NCI-H1048 (cell line): ENCODE data around the gene FNDC3A.
"Not testable (repeated sequence)": the region's sequence is repeated elsewhere in the genome, so short reads cannot be mapped to it uniquely, and the experiment has no call there.

Experiments used
- DNase-seq: peaks from one replicate; lab custom pipeline; 2025; lab: John Stamatoyannopoulos, UW

The FNDC3A gene

GRCh38 chr13:49134305-49134704 is 158.6 kb downstream of the FNDC3A start:
- DNase-seq = no peak

GRCh38 chr13:49137138-49137643 is 161.5 kb downstream of the FNDC3A start:
- not testable (repeated sequence) for DNase-seq

DNA sequence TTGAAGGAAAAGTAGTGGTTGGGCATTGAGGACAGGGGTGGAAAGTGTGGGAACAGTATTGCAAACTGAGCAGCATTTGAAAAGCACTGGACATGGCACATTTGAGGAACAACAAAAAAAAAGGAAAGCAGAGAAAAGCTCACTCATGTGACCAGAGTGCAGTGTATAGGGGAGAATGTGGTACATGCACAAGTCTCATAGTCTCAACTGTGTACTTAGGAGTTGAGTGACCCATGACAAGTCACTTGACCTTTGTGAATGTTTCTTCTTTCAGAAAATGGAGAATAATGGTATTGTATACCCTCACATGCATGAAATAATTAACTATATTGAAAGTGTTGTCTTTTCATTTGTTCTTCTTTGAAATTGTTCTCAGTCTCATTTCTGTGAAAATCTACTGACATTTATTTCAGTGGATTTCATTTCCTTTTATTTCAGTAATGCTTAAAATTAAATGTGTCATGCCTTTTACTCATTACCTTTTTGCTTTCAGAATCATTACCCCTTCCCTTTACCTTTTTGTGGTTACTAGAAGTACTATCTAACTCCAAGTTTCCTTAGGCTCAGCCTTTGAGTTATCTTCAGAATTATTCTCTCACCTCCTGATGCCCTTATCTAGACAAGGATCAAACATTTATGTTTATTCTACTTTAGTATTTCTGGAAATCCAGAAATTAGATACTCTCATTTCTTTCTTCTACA is 165.3 kb downstream of the FNDC3A start:
- no peak for DNase-seq

DNA sequence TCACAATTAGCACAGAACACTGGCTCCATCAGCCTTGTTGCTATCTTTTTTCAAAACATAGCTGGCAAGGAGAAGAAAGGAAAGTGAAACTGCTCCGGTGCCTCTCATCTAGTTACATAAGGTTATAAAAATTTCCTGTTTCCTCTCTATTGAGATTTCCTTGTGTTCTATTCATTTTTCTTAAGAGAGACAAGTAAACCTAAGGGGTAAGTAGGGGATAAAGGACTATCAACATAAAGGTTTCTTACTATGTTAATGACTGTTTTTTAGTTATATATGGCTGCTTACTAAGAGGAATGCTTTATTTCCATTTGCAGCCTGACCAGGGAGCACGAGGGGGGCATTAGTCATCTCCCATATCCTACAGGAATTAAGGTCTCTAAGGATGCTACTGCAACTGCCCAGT is 171.2 kb downstream of the FNDC3A start:
- no peak for DNase-seq

DNA sequence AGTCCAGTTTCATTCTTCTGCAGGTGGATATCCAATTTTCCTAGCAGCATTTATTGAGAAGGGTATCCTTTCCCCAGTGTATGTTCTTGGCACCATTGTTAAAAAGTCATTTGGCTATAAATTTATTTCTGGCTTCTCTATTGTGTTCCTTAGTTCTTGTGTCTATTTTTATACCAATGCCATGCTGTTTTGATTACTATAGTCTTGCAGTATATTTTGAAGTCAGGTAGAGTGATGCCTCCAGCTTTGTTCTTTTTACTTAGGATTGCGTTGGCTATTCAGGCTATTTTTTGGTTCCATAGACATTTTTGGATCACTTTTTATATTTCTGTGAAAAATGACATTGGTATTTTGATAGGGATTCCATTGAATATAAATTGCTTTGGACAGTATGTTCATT is 172.7 kb downstream of the FNDC3A start:
- no peak for DNase-seq

GRCh38 chr13:49157955-49158584 is 182.4 kb downstream of the FNDC3A start:
- not testable (repeated sequence) for DNase-seq

- not testable (repeated sequence) for DNase-seq
These were observed 187.4 kb downstream of the FNDC3A start for GRCh38 chr13:49163162-49163561.

GRCh38 chr13:49164712-49165111 is 189.0 kb downstream of the FNDC3A start:
- DNase-seq = no peak

DNA sequence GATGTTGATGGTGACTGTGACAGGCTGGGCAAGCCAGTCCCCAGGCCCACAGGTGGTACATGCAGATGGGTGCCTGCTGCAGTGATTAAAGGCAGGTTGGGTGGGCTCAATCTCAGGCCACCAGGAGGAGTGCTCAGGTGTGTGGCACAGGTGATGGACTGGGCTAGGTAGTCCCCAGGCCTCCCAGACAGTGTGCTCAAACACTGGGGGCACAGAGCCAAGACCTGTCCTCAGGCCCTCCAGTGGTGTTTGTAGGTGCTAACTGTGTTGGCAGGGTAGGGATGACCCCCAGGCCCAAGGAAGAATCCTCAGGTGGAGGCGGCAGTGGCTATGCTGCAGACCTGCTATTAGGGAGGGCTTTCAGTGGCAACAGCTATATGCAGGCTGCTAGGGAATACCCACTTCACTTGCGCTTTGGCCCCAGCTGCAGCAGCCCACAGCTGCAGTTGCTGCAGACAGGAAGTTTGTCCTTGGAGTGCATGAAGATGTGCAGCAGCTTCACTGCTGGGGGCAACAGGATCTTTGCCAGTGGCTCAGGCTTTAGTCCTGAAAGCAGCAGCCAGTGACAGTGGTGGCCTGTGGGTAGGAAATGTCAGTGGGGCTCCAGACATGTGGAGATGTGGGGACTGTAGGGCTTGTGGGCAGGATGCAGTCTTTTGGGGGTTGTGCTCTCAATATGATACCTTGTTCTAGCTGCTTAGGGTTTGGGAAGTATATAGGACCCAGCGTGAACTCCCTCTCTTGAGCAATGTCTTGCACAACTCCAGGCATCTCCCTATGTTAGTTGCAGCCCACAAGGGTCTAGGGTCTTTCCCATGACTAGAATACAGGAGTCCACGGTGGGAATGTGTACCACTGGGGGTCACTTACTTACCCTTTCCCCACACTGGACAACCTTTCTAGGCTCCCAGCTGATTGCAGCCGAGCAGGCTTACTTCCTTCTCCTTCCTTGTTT is 190.4 kb downstream of the FNDC3A start:
- DNase-seq = no peak

DNA sequence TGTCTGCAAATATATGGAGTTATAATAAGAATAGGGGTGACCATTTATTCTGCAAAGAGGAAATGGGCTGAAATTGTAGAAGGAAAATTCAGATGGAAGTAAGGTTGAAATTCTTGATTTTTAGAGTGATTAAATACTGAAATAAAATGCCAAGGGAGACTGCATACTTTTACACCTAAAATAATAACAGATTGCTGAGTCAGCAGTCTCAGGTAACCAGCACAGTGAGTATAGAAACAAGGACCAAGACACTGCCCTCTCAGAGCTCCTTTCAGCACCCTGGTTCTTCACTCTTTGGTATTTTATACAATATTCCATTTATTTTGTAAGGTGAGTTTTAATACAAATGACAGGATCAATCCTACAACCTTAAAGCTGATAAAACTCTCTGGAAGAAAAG is 195.6 kb downstream of the FNDC3A start:
- DNase-seq = no peak

GRCh38 chr13:49183672-49184325 is 208.1 kb downstream of the FNDC3A start:
- no peak for DNase-seq

DNA sequence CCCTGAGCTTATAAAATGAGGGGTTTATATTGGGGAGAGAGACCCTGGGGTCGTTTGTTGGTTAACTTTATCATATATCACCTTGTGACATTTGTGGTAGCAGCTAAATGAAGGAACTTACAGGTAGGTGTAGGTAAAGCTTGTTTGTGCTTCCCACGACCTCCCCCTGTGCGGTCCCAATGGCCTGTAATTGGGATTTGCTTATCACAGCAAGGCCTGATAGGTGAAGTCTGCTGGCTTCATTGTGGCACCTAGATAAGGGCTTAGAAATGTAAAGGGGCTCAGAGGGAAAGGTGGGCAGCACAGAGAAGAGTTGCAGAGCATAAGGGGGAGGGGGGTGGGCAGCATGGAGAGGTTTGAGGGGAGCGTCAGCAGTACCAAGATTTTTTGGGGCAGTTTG is 208.9 kb downstream of the FNDC3A start:
- no peak for DNase-seq

- no peak for DNase-seq
These were observed 209.6 kb downstream of the FNDC3A start for GRCh38 chr13:49185264-49185663.

DNA sequence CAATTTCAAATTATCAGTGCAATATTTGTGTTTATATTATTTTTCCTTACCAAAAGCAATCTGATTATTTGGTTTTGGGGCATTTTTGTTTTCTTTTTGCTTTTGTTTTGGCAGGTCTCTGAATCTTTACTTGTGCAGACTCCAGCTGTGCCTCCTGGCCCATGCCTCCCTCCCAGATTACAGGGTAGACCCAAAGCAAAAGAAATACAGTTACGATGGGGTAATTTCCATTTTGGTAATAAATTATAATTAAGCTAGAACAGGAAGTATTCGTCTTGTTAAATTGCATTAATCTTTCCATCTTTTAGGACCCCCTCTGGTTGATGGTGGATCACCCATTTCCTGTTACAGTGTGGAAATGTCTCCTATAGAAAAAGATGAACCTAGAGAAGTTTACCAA is 215.2 kb downstream of the FNDC3A start:
- DNase-seq = no peak

GRCh38 chr13:49206641-49207040 is 230.9 kb downstream of the FNDC3A start:
- DNase-seq = no peak

DNA sequence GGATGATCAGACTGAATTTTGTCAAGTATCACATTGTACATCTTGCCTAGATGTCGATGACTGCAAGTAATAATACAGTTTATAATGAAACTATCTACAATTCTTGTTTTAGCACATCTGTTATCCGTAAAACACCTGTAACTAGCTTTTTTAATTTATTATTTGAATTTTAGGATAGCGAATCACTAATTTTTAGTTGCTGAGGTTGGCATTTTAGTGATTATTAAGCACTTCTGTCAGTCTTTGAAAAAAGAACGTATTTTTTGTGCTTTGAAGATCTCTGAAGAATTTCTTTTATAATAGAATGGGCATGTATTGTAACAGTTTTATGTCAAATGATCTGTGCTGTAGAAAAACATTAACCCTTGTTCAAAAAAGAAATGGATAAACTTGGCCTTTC is 232.9 kb downstream of the FNDC3A start:
- no peak for DNase-seq

DNA sequence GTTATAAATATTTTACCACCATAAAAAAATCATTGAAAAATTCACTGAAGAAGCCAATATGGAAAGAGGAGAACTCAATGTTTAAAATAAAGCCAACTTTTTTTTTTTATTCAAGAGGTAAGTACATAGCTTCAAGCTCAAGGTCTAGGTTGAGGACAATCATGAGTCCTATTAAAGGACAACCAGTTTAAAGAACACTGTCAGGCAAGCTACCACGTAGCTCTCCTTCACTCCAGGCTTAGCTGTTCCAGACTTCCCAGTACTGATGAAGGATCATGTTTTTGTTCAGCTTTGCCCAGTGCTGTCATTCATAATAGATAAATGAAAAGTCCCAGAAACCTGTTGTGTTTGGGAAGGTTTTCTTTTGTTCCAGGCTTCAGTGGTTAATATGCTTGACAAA is 234.4 kb downstream of the FNDC3A start:
- DNase-seq = no peak

DNA sequence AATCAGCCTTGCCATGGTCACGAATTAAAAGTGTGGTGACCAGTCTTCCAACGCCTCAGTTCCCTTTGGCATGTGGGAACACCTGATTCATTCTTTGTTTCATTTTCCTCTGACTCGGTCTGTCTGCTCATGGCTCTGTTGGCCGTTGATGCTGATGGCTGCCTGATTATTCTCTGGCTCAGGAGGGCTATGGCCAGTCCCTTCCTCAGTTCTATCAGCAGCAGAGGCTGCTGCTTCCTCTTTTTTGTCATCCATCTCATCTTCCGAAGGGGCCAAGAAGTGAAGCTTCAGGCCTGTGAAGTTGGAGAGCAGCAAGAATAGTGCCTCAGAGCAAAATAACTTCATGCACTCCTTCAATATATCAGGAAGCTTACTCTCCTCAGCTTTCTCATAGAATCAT is 235.0 kb downstream of the FNDC3A start:
- no peak for DNase-seq

- no peak for DNase-seq
These were observed 237.8 kb downstream of the FNDC3A start for GRCh38 chr13:49213539-49213938.

DNA sequence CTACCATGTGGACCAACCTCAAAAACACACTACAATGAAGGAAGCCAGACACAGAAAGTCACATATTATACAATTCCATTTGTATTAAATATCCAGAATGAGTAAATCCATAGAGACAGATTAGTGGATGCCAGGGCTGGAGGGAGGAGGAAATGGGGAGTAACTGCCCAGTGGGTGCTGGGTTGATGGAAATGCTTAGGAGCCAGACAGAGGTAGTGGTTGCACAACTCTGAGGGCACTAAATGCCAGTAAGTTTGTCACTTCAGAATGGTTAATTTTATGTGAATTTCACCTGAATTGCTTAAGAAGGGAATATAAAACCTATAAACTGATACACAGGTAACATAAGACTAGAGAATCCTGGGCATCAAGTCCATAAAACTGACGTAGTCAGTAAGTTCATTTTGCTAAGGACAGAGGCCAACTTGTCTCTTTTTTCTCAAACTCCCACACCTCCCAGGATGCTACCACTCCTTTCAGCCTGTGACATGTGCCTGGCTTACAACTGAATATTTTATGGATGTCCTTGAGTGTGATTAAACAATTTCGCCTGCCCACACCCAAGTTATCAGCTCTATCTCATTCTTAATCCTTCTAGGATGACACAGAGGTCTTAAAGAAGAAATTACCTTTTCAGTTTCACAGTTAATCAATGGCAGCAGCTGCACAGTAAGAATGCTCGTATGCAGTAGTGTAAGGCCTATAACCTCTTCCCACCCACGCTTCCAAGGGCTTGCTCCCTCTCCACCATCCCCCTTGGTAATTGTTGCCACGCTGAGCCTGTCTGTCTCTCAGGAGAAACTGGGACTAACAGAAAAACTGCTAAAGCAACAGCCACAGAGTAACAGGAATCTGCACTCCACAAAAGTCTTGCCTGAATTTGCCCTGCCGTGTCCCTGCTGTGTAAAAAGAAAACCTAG is 238.5 kb downstream of the FNDC3A start:
- no peak for DNase-seq

DNA sequence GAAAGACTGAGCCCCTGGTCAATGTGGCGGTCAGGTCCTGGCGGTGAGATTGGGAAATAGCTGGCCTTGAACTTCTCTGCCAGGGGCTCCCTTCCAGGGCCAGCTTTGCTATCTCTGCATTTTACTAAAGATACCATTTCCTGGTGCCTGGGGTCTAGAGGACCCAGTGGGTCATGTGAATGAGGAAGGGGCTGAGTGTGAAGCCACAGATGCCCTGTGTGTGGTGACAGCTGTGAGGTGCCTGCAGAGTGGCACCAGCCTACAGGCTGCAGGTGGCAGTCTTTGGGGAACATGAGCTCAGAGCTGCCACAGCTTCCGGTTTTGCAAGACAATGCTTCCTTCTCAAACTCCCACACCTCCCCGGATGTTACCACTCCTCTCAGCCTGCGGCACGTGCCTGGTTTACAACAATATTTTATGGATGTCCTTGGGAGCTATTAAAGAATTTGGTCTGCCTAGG is 239.2 kb downstream of the FNDC3A start:
- DNase-seq = no peak
